ENCODE data around the gene FHIT. TPM values are rescaled to one million over a fixed set of nuclear protein-coding genes. Genes with fewer than 3 reads are reported as not detected.

The FHIT gene
- total and polyA plus RNA-seq, 2 experiments from 2014 or later, result 9.7 to 16.2 TPM

- no peaks in the 10 kb centered on the region for H3K4me1 ChIP-seq (ENCODE audit: insufficient read depth)
- no peaks in the 10 kb centered on the region for H3K36me3 ChIP-seq (replicated peaks; ENCODE audit: insufficient read depth, low read depth)
- no peak overlapping the region for H3K4me2 ChIP-seq
- H3K9me2 ChIP-seq (replicated peaks; ENCODE audit: insufficient read depth), result no peaks in the 10 kb centered on the region
- H3K79me2 ChIP-seq, result no peaks in the 10 kb centered on the region
- H4K20me1 ChIP-seq (ENCODE audit: insufficient read depth, poor library complexity, severe bottlenecking), result no peaks in the 10 kb centered on the region
- H3K4me3 ChIP-seq, result no peak overlapping the region
- no peak overlapping the region for H3K27ac ChIP-seq
- WGBS (ENCODE audit: low lambda C conversion rate, missing lambda C conversion rate), result 95% methylated on average over 1 of the region's 1 CpG
- DNase-seq (ENCODE audit: low spot score), result no peak
- TF ChIP-seq EZH2 (IDR thresholded peaks at IDR 0.05; ENCODE audit: borderline replicate concordance), result no peak
- no peak for TF ChIP-seq EZH2phosphoT487 (IDR thresholded peaks at IDR 0.05; ENCODE audit: low read depth, severe bottlenecking, unreplicated experiment)
- TF ChIP-seq, protein P1, sequence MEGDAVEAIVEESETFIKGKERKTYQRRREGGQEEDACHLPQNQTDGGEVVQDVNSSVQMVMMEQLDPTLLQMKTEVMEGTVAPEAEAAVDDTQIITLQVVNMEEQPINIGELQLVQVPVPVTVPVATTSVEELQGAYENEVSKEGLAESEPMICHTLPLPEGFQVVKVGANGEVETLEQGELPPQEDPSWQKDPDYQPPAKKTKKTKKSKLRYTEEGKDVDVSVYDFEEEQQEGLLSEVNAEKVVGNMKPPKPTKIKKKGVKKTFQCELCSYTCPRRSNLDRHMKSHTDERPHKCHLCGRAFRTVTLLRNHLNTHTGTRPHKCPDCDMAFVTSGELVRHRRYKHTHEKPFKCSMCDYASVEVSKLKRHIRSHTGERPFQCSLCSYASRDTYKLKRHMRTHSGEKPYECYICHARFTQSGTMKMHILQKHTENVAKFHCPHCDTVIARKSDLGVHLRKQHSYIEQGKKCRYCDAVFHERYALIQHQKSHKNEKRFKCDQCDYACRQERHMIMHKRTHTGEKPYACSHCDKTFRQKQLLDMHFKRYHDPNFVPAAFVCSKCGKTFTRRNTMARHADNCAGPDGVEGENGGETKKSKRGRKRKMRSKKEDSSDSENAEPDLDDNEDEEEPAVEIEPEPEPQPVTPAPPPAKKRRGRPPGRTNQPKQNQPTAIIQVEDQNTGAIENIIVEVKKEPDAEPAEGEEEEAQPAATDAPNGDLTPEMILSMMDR (IDR thresholded peaks at IDR 0.05; ENCODE audit: poor library complexity), result no peak
- H3K27me3 ChIP-seq, result no peaks in the 10 kb centered on the region
- no peaks in the 10 kb centered on the region for H3K9me3 ChIP-seq (ENCODE audit: low read depth)
- H2AFZ ChIP-seq, result no peak overlapping the region
Observed at GRCh38 chr3:60528651-60529050, 722.6 kb downstream of the FHIT start.

DNA sequence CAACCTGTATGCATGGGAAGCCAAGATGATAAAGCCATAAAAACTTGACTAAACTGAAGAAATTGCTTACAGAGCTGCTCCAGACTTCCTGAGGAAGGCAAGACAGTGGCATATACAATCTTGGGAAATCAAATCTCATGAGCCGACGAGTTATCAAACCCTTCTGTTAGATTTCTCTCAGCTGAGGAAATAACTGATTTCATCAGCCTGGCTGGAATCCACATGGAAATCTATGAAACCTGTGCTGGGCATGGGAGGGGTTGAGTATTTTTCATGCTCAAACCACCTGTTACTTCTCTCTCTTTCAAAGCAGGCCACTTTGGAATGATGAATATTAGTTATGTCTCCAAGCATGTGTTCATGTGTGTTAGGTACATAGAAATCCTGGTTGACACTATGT, 727.7 kb downstream of the FHIT start:
- no peak overlapping the region for H2AFZ ChIP-seq
- no peaks in the 10 kb centered on the region for H3K9me3 ChIP-seq (ENCODE audit: low read depth)
- WGBS (ENCODE audit: low lambda C conversion rate, missing lambda C conversion rate), result 94% methylated on average over 2 of the region's 2 CpGs
- no peak for TF ChIP-seq EZH2 (IDR thresholded peaks at IDR 0.05; ENCODE audit: borderline replicate concordance)
- TF ChIP-seq, protein P1 (IDR thresholded peaks at IDR 0.05; ENCODE audit: poor library complexity), result no peak
- TF ChIP-seq EZH2phosphoT487 (IDR thresholded peaks at IDR 0.05; ENCODE audit: low read depth, severe bottlenecking, unreplicated experiment), result no peak
- H3K27ac ChIP-seq, result no peak overlapping the region
- H3K9me2 ChIP-seq (replicated peaks; ENCODE audit: insufficient read depth), result no peaks in the 10 kb centered on the region
- H3K4me3 ChIP-seq, result no peak overlapping the region
- no peaks in the 10 kb centered on the region for H3K27me3 ChIP-seq
- no peaks in the 10 kb centered on the region for H3K36me3 ChIP-seq (replicated peaks; ENCODE audit: insufficient read depth, low read depth)
- no peaks in the 10 kb centered on the region for H4K20me1 ChIP-seq (ENCODE audit: insufficient read depth, poor library complexity, severe bottlenecking)
- no peak for DNase-seq (ENCODE audit: low spot score)
- no peaks in the 10 kb centered on the region for H3K4me1 ChIP-seq (ENCODE audit: insufficient read depth)
- H3K4me2 ChIP-seq, result no peak overlapping the region
- no peaks in the 10 kb centered on the region for H3K79me2 ChIP-seq

DNA sequence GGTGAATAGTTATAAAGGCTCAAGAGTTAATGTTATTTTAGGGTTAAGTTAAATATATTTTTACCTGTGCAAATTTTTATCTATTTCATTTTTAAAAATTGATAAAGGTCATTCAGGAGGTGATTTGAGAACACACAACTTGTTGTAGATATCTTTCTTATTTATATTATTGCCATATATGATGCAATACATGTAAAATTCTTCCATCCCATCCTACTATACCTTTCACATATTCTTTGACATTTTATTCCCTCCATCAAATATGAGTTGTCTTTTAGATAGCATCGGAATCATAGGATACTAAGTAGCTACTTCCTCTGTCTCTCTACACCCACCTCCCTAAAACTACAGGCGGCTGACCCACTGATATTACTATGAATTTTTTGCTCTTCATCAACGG, 734.1 kb downstream of the FHIT start:
- TF ChIP-seq EZH2phosphoT487 (IDR thresholded peaks at IDR 0.05; ENCODE audit: low read depth, severe bottlenecking, unreplicated experiment), result no peak
- no peak for TF ChIP-seq EZH2 (IDR thresholded peaks at IDR 0.05; ENCODE audit: borderline replicate concordance)
- TF ChIP-seq, protein P1 (IDR thresholded peaks at IDR 0.05; ENCODE audit: poor library complexity), result no peak
- Histone ChIP-seq H3K9me2 (replicated peaks; ENCODE audit: insufficient read depth) (no peaks in the 10 kb centered on the region), H3K27ac (no peak overlapping the region), H3K36me3 (replicated peaks; ENCODE audit: insufficient read depth, low read depth) (no peaks in the 10 kb centered on the region), H3K4me2 (no peak overlapping the region), H3K4me3 (no peak overlapping the region), H3K4me1 (ENCODE audit: insufficient read depth) (no peaks in the 10 kb centered on the region), H3K9me3 (ENCODE audit: low read depth) (no peaks in the 10 kb centered on the region), H3K27me3 (no peaks in the 10 kb centered on the region), H4K20me1 (ENCODE audit: insufficient read depth, poor library complexity, severe bottlenecking) (no peaks in the 10 kb centered on the region), H3K79me2 (no peaks in the 10 kb centered on the region), H2AFZ (no peak overlapping the region)
- DNase-seq (ENCODE audit: low spot score), result no peak
- 98% methylated on average over 3 of the region's 3 CpGs for WGBS (ENCODE audit: low lambda C conversion rate, missing lambda C conversion rate)

GRCh38 chr3:60514866-60515265, 736.4 kb downstream of the FHIT start:
- 76% methylated on average over 8 of the region's 8 CpGs for WGBS (ENCODE audit: low lambda C conversion rate, missing lambda C conversion rate)
- Histone ChIP-seq H3K27ac (no peak overlapping the region), H3K4me3 (no peak overlapping the region), H2AFZ (no peak overlapping the region), H3K36me3 (replicated peaks; ENCODE audit: insufficient read depth, low read depth) (no peaks in the 10 kb centered on the region), H4K20me1 (ENCODE audit: insufficient read depth, poor library complexity, severe bottlenecking) (no peaks in the 10 kb centered on the region), H3K27me3 (no peaks in the 10 kb centered on the region), H3K9me2 (replicated peaks; ENCODE audit: insufficient read depth) (no peaks in the 10 kb centered on the region), H3K4me1 (ENCODE audit: insufficient read depth) (no peaks in the 10 kb centered on the region), H3K4me2 (no peak overlapping the region), H3K9me3 (ENCODE audit: low read depth) (peaks cover 3% of the 10 kb centered on the region), H3K79me2 (no peaks in the 10 kb centered on the region)
- TF ChIP-seq, protein P1 (IDR thresholded peaks at IDR 0.05; ENCODE audit: poor library complexity), result no peak
- no peak for TF ChIP-seq EZH2 (IDR thresholded peaks at IDR 0.05; ENCODE audit: borderline replicate concordance)
- no peak for TF ChIP-seq EZH2phosphoT487 (IDR thresholded peaks at IDR 0.05; ENCODE audit: low read depth, severe bottlenecking, unreplicated experiment)
- DNase-seq (ENCODE audit: low spot score), result no peak

Measured in hepatocyte (in vitro differentiated cells).